GM19328 (cell line): Measurements from ENCODE around the gene RASL10A.
"Not testable (repeated sequence)": the region's sequence is repeated elsewhere in the genome, so short reads cannot be mapped to it uniquely, and the experiment has no call there.

Source experiments
- ATAC-seq: cut with Tn5 transposase; IDR thresholded peaks from one replicate; pipeline ENCODE4 v1.9.1; 2021; ENCODE audit warnings: mild to moderate bottlenecking, moderate library complexity; ENCODE audit not compliant: unreplicated experiment

RASL10A gene

GRCh38 chr22:29315286-29316140 lies at the start of gene RASL10A:
TSS of gene RASL10A (minus strand) at chr22:29315697. CDS start at chr22:29315246, 451 bp downstream.
- no peak for ATAC-seq

GRCh38 chr22:29359469-29359868 lies 44.0 kb upstream of the RASL10A start:
- ATAC-seq: no peak

- ATAC-seq: not testable (repeated sequence)
Measured at GRCh38 chr22:29357193-29357890, 41.8 kb upstream of the RASL10A start.

- ATAC-seq: no peak
Measured at GRCh38 chr22:29353860-29354259, 38.4 kb upstream of the RASL10A start.

GRCh38 chr22:29353286-29353685 lies 37.8 kb upstream of the RASL10A start:
- ATAC-seq: no peak

GRCh38 chr22:29352778-29353177 lies 37.3 kb upstream of the RASL10A start:
- ATAC-seq: no peak

GRCh38 chr22:29351891-29352290 lies 36.4 kb upstream of the RASL10A start:
- ATAC-seq: no peak

GRCh38 chr22:29351042-29351441 lies 35.5 kb upstream of the RASL10A start:
- ATAC-seq: no peak

GRCh38 chr22:29348956-29349355 lies 33.5 kb upstream of the RASL10A start:
- ATAC-seq: no peak

- ATAC-seq: no peak
Measured at GRCh38 chr22:29348041-29348440, 32.5 kb upstream of the RASL10A start.

- no peak for ATAC-seq
Measured at GRCh38 chr22:29346659-29347058, 31.2 kb upstream of the RASL10A start.

GRCh38 chr22:29345932-29346331 lies 30.4 kb upstream of the RASL10A start:
- ATAC-seq: no peak

GRCh38 chr22:29344889-29345288 lies 29.4 kb upstream of the RASL10A start:
- not testable (repeated sequence) for ATAC-seq

- no peak for ATAC-seq
Measured at GRCh38 chr22:29344137-29344536, 28.6 kb upstream of the RASL10A start.

GRCh38 chr22:29343313-29343805 lies 27.9 kb upstream of the RASL10A start:
- ATAC-seq: no peak

GRCh38 chr22:29342577-29343312 lies 27.2 kb upstream of the RASL10A start:
- ATAC-seq: no peak

- no peak for ATAC-seq
Measured at GRCh38 chr22:29342177-29342576, 26.7 kb upstream of the RASL10A start.

GRCh38 chr22:29341849-29342127 lies 26.3 kb upstream of the RASL10A start:
- ATAC-seq: no peak

- no peak for ATAC-seq
Measured at GRCh38 chr22:29341056-29341848, 25.8 kb upstream of the RASL10A start.

GRCh38 chr22:29340566-29340965 lies 25.1 kb upstream of the RASL10A start:
- no peak for ATAC-seq
